SK-N-SH treated with all-trans-retinoic acid at 6 μM for 48 hours (cell line): ENCODE measurements around the gene ELMO1.

Experiments
- ATAC-seq: fragments of 200-7000 bp; cut with Tn5 transposase; 3 replicates; pipeline ENCODE4 v1.9.1; 2020; ENCODE audit warnings: mild to moderate bottlenecking, moderate library complexity
- BACH2 ChIP-seq: fragments of 250-450 bp; sonication (Bioruptor Pico); IDR thresholded peaks from 2 replicates; pipeline ENCODE4 v1.9.0; 2021; ENCODE audit warnings: mild to moderate bottlenecking, borderline replicate concordance
- CREB5 ChIP-seq: fragments of 250-450 bp; sonication (Bioruptor Pico); IDR thresholded peaks from 2 replicates; pipeline ENCODE4 v1.5.1; 2020; ENCODE audit warnings: low read depth, mild to moderate bottlenecking, moderate library complexity
- CSDC2 ChIP-seq: fragments of 250-450 bp; sonication (Bioruptor Pico); IDR thresholded peaks from 2 replicates; pipeline ENCODE4 v1.5.0; 2020; ENCODE audit warnings: mild to moderate bottlenecking, moderate library complexity
- ESRRG ChIP-seq: fragments of 250-450 bp; sonication (Bioruptor Pico); IDR thresholded peaks from 2 replicates; pipeline ENCODE4 v1.6.1; 2021; ENCODE audit warnings: mild to moderate bottlenecking
- GLIS3 ChIP-seq: fragments of 250-450 bp; sonication (Bioruptor Pico); IDR thresholded peaks from 2 replicates; pipeline ENCODE4 v1.5.0; 2020; ENCODE audit warnings: mild to moderate bottlenecking, moderate library complexity
- ISL1 ChIP-seq: fragments of 250-450 bp; sonication (Bioruptor Pico); IDR thresholded peaks from 2 replicates; pipeline ENCODE4 v2.1.2; 2022; ENCODE audit warnings: mild to moderate bottlenecking, moderate library complexity
- OSR1 ChIP-seq: fragments of 250-450 bp; sonication (Bioruptor Pico); IDR thresholded peaks from 2 replicates; pipeline ENCODE4 v1.8.0; 2022; ENCODE audit warnings: moderate library complexity, mild to moderate bottlenecking, inconsistent platforms
- PATZ1 ChIP-seq: fragments of 250-450 bp; sonication (Bioruptor Pico); IDR thresholded peaks from 2 replicates; pipeline ENCODE4 v1.8.0; 2020; ENCODE audit warnings: mild to moderate bottlenecking, moderate library complexity, borderline replicate concordance
- POU6F1 ChIP-seq: fragments of 250-450 bp; sonication (Bioruptor Pico); IDR thresholded peaks from 2 replicates; pipeline ENCODE4 v1.8.0; 2021; ENCODE audit warnings: low read depth, mild to moderate bottlenecking, moderate library complexity, borderline replicate concordance
- RARB ChIP-seq: fragments of 250-450 bp; sonication (Bioruptor Pico); IDR thresholded peaks from 2 replicates; pipeline ENCODE4 v1.8.0; 2021; ENCODE audit warnings: mild to moderate bottlenecking, moderate library complexity
- SNAI2 ChIP-seq: fragments of 250-450 bp; sonication (Bioruptor Pico); IDR thresholded peaks from 2 replicates; pipeline ENCODE4 v1.5.0; 2020; ENCODE audit warnings: mild to moderate bottlenecking, moderate library complexity
- TOX ChIP-seq: fragments of 250-450 bp; sonication (Bioruptor Pico); IDR thresholded peaks from 2 replicates; pipeline ENCODE4 v1.8.0; 2021; ENCODE audit warnings: mild to moderate bottlenecking, moderate library complexity, borderline replicate concordance
- TSHZ2 ChIP-seq: fragments of 250-450 bp; sonication (Bioruptor Pico); IDR thresholded peaks from 2 replicates; pipeline ENCODE4 v1.5.0; 2020; ENCODE audit warnings: mild to moderate bottlenecking, moderate library complexity
- ZC3H10 ChIP-seq: fragments of 250-450 bp; sonication (Bioruptor Pico); IDR thresholded peaks from 2 replicates; pipeline ENCODE4 v1.5.1; 2021; ENCODE audit warnings: mild to moderate bottlenecking, moderate library complexity
- ZNF565 ChIP-seq: fragments of 450-650 bp; formaldehyde crosslinking; conservative IDR thresholded peaks from 2 replicates; pipeline ENCODE4 v1.5.0; 2020; ENCODE audit warnings: low read depth, mild to moderate bottlenecking, moderate library complexity
- ZNF70 ChIP-seq: fragments of 450-650 bp; formaldehyde crosslinking; IDR thresholded peaks from 2 replicates; pipeline ENCODE4 v1.5.0; 2020; ENCODE audit warnings: mild to moderate bottlenecking, moderate library complexity

The ELMO1 gene

GRCh38 chr7:36827726-36828703 is 620.6 kb downstream of the ELMO1 start:
- ATAC-seq, result no peak
- TF ChIP-seq CSDC2 (CRISPR knock-in tag), result no peak
- no peak for TF ChIP-seq TOX (CRISPR knock-in tag)
- no peak for TF ChIP-seq OSR1 (CRISPR knock-in tag)
- no peak for TF ChIP-seq RARB (CRISPR knock-in tag)
- no peak for TF ChIP-seq TSHZ2 (CRISPR knock-in tag)
- no peak for TF ChIP-seq BACH2 (CRISPR knock-in tag)
- no peak for TF ChIP-seq ZNF565 (CRISPR knock-in tag)
- TF ChIP-seq ESRRG (CRISPR knock-in tag), result no peak
- no peak for TF ChIP-seq ZC3H10
- TF ChIP-seq POU6F1 (CRISPR knock-in tag), result no peak

GRCh38 chr7:36825501-36825900 is 623.2 kb downstream of the ELMO1 start:
- TF ChIP-seq TSHZ2 (CRISPR knock-in tag) (no peak), GLIS3 (CRISPR knock-in tag) (no peak), CREB5 (CRISPR knock-in tag) (no peak), POU6F1 (CRISPR knock-in tag) (no peak), ZNF70 (CRISPR knock-in tag) (no peak), ISL1 (no peak)
- no peak for ATAC-seq

- no peak for TF ChIP-seq ZC3H10
- no peak for TF ChIP-seq PATZ1
- no peak for TF ChIP-seq ESRRG (CRISPR knock-in tag)
- no peak for TF ChIP-seq ZNF70 (CRISPR knock-in tag)
- no peak for TF ChIP-seq SNAI2 (CRISPR knock-in tag)
- TF ChIP-seq, all 23 proteins: peak for 0
- ATAC-seq, result no peak
Measured at GRCh38 chr7:36823353-36823752, 625.3 kb downstream of the ELMO1 start.
